Keratinocyte (primary cell): ENCODE measurements around the gene STRAP.

Source experiments
- EZH2 ChIP-seq: IDR thresholded peaks from one replicate; pipeline ENCODE4 v1.6.1; 2012; ENCODE audit warnings: inconsistent platforms, mild to moderate bottlenecking, low read length, moderate library complexity
- TF ChIP-seq, protein P1 (sequence below), 3 experiments: IDR thresholded peaks in 1 of 3; conservative IDR thresholded peaks in 1 of 3; optimal IDR thresholded peaks in 1 of 3; 2 replicates in 2 of 3; 3 replicates in 1 of 3; pipeline versions ENCODE3 to v1.5.1; 2011; ENCODE audit warnings: low read length in 3 of 3, mild to moderate bottlenecking in 3 of 3, moderate library complexity in 2 of 3, control low read depth in 1 of 3, inconsistent platforms in 1 of 3; ENCODE audit not compliant: insufficient read depth in 2 of 3; ENCODE audit errors: extremely low read depth in 1 of 3

- TF ChIP-seq, protein P1, sequence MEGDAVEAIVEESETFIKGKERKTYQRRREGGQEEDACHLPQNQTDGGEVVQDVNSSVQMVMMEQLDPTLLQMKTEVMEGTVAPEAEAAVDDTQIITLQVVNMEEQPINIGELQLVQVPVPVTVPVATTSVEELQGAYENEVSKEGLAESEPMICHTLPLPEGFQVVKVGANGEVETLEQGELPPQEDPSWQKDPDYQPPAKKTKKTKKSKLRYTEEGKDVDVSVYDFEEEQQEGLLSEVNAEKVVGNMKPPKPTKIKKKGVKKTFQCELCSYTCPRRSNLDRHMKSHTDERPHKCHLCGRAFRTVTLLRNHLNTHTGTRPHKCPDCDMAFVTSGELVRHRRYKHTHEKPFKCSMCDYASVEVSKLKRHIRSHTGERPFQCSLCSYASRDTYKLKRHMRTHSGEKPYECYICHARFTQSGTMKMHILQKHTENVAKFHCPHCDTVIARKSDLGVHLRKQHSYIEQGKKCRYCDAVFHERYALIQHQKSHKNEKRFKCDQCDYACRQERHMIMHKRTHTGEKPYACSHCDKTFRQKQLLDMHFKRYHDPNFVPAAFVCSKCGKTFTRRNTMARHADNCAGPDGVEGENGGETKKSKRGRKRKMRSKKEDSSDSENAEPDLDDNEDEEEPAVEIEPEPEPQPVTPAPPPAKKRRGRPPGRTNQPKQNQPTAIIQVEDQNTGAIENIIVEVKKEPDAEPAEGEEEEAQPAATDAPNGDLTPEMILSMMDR (optimal IDR thresholded peaks at IDR 0.05 in 1 of 3, IDR thresholded peaks at IDR 0.05 in 1 of 3, conservative IDR thresholded peaks at IDR 0.05 in 1 of 3; ENCODE audit: extremely low read depth in 1 of 3, insufficient read depth in 2 of 3, low read length in 3 of 3), result no peak
- no peak for TF ChIP-seq EZH2
Observed at GRCh38 chr12:15854916-15855315, 27.3 kb upstream of the STRAP start.
